Osteocyte (in vitro differentiated cells): ENCODE measurements around the gene STAT5B. TPM values are rescaled to one million over a fixed set of nuclear protein-coding genes. Genes with fewer than 3 reads are reported as not detected.
"Not testable (repeated sequence)": the region's sequence is repeated elsewhere in the genome, so short reads cannot be mapped to it uniquely, and the experiment has no call there.

Source experiments
- DNase-seq: peaks from one replicate; pipeline ENCODE4 v3.0.0; 2021; ENCODE audit warnings: mixed read lengths; ENCODE audit not compliant: unreplicated experiment; ENCODE audit errors: extremely low spot score
- H3K27ac Mint-ChIP-seq: one replicate; pipeline ENCODE4 v1.8.0; 2021; ENCODE audit warnings: mild to moderate bottlenecking, mixed read lengths; ENCODE audit not compliant: unreplicated experiment
- H3K27me3 Mint-ChIP-seq: one replicate; pipeline ENCODE4 v1.8.0; 2021; ENCODE audit warnings: mixed read lengths; ENCODE audit not compliant: unreplicated experiment
- H3K36me3 Mint-ChIP-seq: one replicate; pipeline ENCODE4 v1.8.0; 2021; ENCODE audit warnings: mixed read lengths; ENCODE audit not compliant: unreplicated experiment
- H3K4me1 Mint-ChIP-seq: one replicate; pipeline ENCODE4 v1.8.0; 2021; ENCODE audit warnings: mixed read lengths; ENCODE audit not compliant: unreplicated experiment
- H3K4me3 Mint-ChIP-seq: one replicate; pipeline ENCODE4 v1.8.0; 2021; ENCODE audit warnings: mild to moderate bottlenecking, moderate library complexity, mixed read lengths; ENCODE audit not compliant: unreplicated experiment
- H3K9me3 Mint-ChIP-seq: one replicate; pipeline ENCODE4 v1.8.0; 2021; ENCODE audit warnings: mixed read lengths; ENCODE audit not compliant: unreplicated experiment
- long read RNA-seq: library from polyadenylated mRNA; unstranded; transcript quantifications from one replicate; pipeline ENCODE4 v2.0.0, GENCODE V29; 2021
- total RNA-seq: library from RNA; stranded (reverse); gene quantifications from 2 replicates; pipeline ENCODE4 v1.2.1, GENCODE V29; 2021
- TF ChIP-seq, protein P1 (sequence below): fragments of 200-600 bp; sonication (generic); IDR thresholded peaks from 2 replicates; pipeline ENCODE4 v1.5.0; 2021; ENCODE audit warnings: antibody characterized with exemption, mild to moderate bottlenecking, moderate library complexity

The STAT5B gene
- total RNA-seq = 41.3 and 49.7 TPM in 2 replicates
- long read RNA-seq, full-length matches to known transcripts = 1 of 25 reads
- long read RNA-seq, partial matches to known transcripts = 11 of 25 reads
- long read RNA-seq, other reads (novel, unspliced or antisense) = 13 of 25 reads

DNA sequence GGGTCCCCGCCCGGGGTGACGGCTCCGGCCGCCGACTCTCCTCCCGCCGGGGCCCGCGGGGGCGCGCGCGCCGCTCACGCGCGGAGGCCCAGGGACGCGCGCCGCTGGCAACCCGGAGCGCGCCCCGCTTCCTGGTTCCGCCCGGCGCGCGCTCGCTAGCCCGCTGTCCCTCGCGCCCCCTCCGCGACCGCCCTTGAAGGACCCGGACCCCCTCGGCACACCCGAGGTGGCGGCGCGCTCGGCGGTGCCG is at the start of gene STAT5B:
Gene STAT5B, minus strand, starts transcription at position 33 of the 250 bp plus-strand sequence. CDS start 44,264 bp downstream, outside the sequence.
- Mint-ChIP-seq H3K4me1 (peaks cover 45% of the 10 kb centered on the region), H3K36me3 (no peaks in the 10 kb centered on the region), H3K9me3 (no peaks in the 10 kb centered on the region), H3K27me3 (no peaks in the 10 kb centered on the region), H3K27ac (peak within 1 kb of the TSS; percentile 92), H3K4me3 (peak within 1 kb of the TSS; percentile 91)
- no peak for DNase-seq
- TF ChIP-seq, protein P1, sequence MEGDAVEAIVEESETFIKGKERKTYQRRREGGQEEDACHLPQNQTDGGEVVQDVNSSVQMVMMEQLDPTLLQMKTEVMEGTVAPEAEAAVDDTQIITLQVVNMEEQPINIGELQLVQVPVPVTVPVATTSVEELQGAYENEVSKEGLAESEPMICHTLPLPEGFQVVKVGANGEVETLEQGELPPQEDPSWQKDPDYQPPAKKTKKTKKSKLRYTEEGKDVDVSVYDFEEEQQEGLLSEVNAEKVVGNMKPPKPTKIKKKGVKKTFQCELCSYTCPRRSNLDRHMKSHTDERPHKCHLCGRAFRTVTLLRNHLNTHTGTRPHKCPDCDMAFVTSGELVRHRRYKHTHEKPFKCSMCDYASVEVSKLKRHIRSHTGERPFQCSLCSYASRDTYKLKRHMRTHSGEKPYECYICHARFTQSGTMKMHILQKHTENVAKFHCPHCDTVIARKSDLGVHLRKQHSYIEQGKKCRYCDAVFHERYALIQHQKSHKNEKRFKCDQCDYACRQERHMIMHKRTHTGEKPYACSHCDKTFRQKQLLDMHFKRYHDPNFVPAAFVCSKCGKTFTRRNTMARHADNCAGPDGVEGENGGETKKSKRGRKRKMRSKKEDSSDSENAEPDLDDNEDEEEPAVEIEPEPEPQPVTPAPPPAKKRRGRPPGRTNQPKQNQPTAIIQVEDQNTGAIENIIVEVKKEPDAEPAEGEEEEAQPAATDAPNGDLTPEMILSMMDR = no peak

DNA sequence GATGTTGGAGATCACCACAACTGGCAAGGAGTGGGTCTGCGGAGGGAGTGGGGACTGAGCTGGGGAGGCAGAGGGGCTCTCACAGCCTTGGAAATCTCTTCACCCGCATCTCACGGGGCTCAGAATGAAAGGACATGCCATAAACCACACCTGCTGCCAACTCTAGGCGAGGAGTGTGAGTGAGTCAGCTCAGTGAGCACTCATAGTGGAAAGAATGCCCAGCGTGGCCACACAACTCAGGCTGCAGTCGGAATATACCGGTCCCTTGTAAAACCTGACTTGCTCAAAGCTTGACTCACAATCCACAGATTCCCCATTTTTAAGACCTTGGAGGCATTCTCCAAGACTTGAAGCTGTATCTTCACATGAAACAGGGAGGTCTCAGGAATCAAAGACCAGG is 48.8 kb upstream of the STAT5B start:
- Mint-ChIP-seq H3K27me3 (no peaks in the 10 kb centered on the region), H3K9me3 (no peaks in the 10 kb centered on the region), H3K27ac (peak overlapping the region; percentile 41), H3K4me1 (peaks cover 32% of the 10 kb centered on the region), H3K36me3 (peaks cover 56% of the 10 kb centered on the region), H3K4me3 (no peak overlapping the region)
- DNase-seq = no peak
- TF ChIP-seq, protein P1 = no peak

DNA sequence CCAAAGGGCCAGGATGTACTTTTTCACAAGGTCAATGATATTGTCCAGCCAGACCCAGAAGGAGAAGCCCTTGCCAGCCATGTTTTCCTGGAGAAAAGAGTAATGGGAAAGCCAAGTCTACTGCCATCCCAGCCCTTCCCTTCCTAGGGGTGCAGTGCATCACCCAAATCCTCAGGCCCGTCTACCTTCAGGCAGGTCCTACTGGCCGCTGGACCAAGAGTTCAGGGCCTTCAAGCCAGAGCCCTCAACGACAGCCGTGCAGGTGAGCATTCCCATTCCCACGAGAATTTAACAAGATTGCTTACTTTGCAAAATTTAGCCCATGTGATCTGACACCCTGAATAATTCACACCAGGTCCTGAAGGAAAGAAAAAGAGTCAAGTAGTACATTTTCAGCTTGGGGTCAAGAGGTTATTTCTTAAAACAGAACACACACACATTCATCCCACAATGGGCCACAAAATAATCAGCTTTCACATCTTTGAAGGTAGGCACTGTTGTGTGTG is 47.1 kb upstream of the STAT5B start:
- Mint-ChIP-seq H3K27ac (peak overlapping the region; percentile 74), H3K4me1 (peaks cover 21% of the 10 kb centered on the region), H3K27me3 (no peaks in the 10 kb centered on the region), H3K4me3 (no peak overlapping the region), H3K9me3 (no peaks in the 10 kb centered on the region), H3K36me3 (peaks cover 53% of the 10 kb centered on the region)
- TF ChIP-seq, protein P1 = no peak
- no peak for DNase-seq

DNA sequence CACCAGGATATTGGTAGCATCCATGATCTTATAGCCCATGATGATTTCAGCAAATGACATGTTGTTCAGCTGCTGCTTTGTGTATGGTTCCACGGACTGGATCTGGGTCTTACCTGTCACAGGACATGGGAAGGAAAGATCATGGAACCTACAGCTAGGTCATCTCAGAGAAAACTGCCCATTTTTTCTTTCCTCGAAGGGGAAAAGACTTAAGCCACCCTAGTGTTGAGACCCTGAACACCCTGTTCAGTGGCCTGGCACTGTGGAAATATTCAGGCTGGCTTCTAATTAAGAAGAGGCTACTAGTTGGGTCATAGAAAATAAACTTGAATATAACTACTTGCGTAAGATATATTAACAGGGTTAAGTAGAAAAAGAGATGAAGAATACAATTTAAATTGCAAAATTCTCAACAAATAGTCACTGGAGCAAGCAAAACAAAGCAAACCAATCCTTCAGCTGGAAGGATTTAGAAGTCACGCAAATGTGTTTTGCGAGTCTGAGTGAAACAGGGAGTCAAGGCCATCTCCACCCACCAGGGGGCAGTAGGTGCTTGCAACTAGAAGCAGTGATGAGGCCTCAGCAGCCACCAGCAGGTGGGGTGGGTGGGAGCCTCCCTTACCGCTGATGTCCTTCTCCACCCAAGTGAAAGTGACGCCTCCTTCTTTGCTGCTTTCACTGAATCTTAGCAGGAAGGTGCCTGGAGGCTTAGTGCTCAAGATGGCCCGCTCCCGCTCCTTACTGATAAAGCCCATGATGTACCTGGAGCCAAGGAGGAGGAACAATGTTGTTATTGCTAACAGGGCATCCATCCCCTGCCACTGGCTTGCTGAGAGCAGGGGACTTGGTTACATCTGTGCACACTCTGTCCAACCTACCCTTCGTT is 46.4 kb upstream of the STAT5B start:
- Mint-ChIP-seq H3K9me3 (no peaks in the 10 kb centered on the region), H3K4me3 (no peak overlapping the region), H3K4me1 (peaks cover 20% of the 10 kb centered on the region), H3K36me3 (peaks cover 54% of the 10 kb centered on the region), H3K27me3 (no peaks in the 10 kb centered on the region), H3K27ac (peak overlapping the region; percentile 74)
- peak; percentile 96 for DNase-seq
- TF ChIP-seq, protein P1 = peak; percentile 100

DNA sequence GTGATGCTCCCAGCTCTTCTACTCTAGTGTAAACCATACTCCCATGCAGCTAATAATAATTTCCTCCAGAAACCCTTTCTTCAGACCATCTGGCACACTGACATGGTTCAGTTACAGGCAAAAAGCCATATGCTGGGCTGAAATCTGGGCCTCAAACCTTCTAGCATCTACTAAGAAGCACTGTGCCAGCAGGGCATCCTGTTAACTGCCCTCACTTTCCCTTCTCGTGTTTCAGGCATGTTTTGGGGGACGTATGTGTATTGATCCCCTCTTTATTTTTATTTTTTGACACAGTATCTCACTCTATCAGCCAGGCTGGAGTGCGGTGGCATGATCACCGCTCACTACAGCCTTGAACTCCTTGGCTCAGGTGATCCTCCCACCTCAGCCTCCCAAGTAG is 45.4 kb upstream of the STAT5B start:
- H3K36me3 Mint-ChIP-seq = peaks cover 56% of the 10 kb centered on the region
- no peak overlapping the region for H3K27ac Mint-ChIP-seq
- H3K9me3 Mint-ChIP-seq = no peaks in the 10 kb centered on the region
- H3K27me3 Mint-ChIP-seq = no peaks in the 10 kb centered on the region
- no peak for DNase-seq
- peaks cover 20% of the 10 kb centered on the region for H3K4me1 Mint-ChIP-seq
- TF ChIP-seq, protein P1 = no peak
- H3K4me3 Mint-ChIP-seq = no peak overlapping the region

DNA sequence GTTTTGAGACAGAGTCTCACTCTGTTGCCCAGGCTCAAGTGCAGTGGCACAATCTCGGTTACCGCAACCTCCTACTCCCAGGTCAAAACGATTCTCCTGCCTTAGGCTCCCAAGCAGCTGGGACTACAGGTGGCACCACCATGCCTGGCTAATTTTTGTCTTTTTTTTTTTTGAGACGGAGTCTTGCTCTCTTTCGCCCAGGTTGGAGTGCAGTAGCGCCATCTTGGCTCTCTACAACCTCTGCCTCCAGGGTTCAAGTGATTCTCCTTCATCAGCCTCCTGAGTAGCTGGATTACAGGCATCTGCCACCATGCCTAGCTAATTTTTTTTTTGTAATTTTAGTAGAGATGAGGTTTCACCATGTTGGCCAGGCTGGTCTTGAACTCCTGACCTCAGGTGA is 41.8 kb upstream of the STAT5B start:
- DNase-seq, H3K27me3 Mint-ChIP-seq, H3K4me3 Mint-ChIP-seq, H3K9me3 Mint-ChIP-seq, H3K27ac Mint-ChIP-seq: not testable (repeated sequence)
- Mint-ChIP-seq H3K36me3 (peaks cover 54% of the 10 kb centered on the region), H3K4me1 (peaks cover 16% of the 10 kb centered on the region)
